Measurements from ENCODE around the gene TPH1. TPM values are rescaled to one million over a fixed set of nuclear protein-coding genes. Genes with fewer than 3 reads are reported as not detected.

Gene TPH1
- total RNA-seq, 1 donor from 2014 or later = 20.5 TPM

DNA sequence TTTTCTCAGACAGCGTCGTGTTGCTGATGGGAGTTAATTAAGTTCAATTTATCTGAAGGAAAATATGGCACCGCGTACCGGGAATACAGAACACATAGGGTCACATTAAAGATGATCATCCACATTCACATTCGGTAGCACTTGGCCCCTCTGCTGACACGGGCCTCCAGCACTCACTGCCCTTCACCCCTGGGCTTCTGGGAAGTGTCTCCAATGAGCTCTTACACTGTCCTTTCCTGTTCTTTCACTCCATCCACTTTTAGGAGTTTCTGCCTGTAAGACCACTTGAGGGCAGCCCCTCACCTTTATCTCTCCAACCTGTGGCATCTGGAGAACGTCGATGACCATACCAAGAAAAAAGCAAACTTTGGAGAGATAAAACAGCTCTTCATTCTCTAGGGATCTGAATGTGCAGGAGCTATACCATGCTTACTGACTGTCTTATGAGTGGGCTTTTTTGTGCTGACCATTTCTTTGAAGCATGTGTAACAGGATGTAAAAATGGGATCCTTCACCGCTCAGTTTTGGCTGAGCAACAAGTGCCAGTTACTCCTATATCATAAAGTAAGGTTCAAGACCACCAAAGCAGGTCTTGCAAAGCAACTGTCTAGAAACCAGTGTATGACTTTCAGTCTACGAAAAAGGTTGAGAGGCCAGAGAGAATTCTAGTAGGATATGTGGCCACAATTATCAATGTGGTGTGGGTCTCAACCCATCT, 32.1 kb downstream of the TPH1 start:
- Mint-ChIP-seq H3K4me1 (ENCODE audit: unreplicated experiment) (peaks cover 13% of the 10 kb centered on the region), H3K36me3 (no peaks in the 10 kb centered on the region), H3K27ac (peak overlapping the region; percentile 87), H3K9me3 (no peaks in the 10 kb centered on the region), H3K27me3 (peaks cover 36% of the 10 kb centered on the region), H3K4me3 (peak overlapping the region; percentile 98)
- TF ChIP-seq CTCF (conservative IDR thresholded peaks at IDR 0.05) = no peak
- no peak for DNase-seq (ENCODE audit: extremely low spot score, unreplicated experiment)

- peaks cover 36% of the 10 kb centered on the region for H3K27me3 Mint-ChIP-seq
- H3K4me1 Mint-ChIP-seq (ENCODE audit: unreplicated experiment) = peaks cover 13% of the 10 kb centered on the region
- H3K27ac Mint-ChIP-seq = peak within 1 kb of the TSS; percentile 87
- H3K9me3 Mint-ChIP-seq = no peaks in the 10 kb centered on the region
- peak; percentile 90 for DNase-seq (ENCODE audit: extremely low spot score, unreplicated experiment)
- H3K4me3 Mint-ChIP-seq = peak within 1 kb of the TSS; percentile 98
- peak; percentile 38 for TF ChIP-seq CTCF (conservative IDR thresholded peaks at IDR 0.05)
- no peaks in the 10 kb centered on the region for H3K36me3 Mint-ChIP-seq
Measured at GRCh38 chr11:18012906-18013781, 32.9 kb downstream of the TPH1 start, which contains the start of gene SERGEF. Gene SERGEF, minus strand, starts transcription at chr11:18013047. Its CDS starts 37 bp downstream, at chr11:18013010.

DNA sequence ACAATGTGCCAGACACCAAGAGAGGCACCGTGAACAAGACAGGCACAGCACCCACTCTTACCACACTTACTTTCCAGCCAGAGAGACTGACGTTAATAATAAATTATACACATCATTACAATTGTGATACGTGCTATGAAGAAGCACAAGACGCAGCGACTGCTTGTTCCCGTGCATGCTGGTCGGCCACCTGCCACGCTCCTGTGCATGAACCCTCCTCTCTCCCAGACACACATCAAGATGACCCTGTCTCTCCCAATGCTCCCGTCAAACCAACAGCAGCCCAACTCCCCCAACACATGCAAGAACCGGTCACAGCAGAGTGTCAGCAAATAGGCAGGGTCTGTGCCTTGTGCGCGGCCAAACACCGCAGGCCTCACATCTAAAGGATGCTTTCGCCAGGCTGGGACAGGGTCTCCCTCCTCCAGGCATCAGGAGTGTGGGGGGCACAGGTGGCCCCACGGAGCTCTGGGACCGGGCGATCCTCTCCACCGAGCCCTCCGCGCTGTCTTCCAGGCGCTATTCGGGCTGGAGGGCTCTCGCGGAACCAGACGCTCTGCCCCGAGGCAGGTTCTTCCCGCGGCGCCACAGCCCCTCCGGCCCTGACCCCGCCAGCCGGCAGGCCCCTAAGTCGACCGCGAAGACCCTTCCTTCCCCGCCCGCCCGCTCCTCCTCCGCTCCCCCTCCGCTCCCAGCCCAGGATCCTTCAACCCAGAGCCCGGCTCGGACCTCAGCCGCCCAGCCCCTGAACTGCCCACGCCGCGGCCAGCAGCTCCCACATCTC, 33.8 kb downstream of the TPH1 start:
- Mint-ChIP-seq H3K4me3 (peak overlapping the region; percentile 93), H3K27ac (peak overlapping the region; percentile 79), H3K27me3 (peaks cover 36% of the 10 kb centered on the region), H3K36me3 (no peaks in the 10 kb centered on the region), H3K9me3 (no peaks in the 10 kb centered on the region), H3K4me1 (ENCODE audit: unreplicated experiment) (peaks cover 13% of the 10 kb centered on the region)
- TF ChIP-seq CTCF (conservative IDR thresholded peaks at IDR 0.05) = no peak
- DNase-seq (ENCODE audit: extremely low spot score, unreplicated experiment) = no peak

DNA sequence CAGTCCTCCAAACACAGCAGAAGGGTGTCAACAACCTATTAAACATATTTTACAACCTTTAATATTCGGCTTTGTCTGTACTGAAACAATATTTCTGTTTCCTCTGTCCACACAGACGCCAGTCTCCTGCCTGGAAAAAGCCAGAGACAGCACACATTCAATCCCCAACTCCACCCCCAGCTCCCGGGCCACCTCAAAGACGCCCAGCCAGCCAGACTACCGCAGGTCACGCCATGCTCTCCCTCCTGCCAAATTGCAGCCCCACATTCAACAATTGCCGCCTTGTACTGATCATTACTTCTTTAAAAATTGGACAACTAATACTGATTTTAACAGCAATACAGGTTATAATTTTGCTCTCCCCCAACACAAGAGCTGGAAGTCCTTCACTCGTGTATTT, 34.4 kb downstream of the TPH1 start:
- Mint-ChIP-seq H3K4me1 (ENCODE audit: unreplicated experiment) (peaks cover 13% of the 10 kb centered on the region), H3K27me3 (peaks cover 31% of the 10 kb centered on the region), H3K27ac (peak overlapping the region; percentile 79), H3K4me3 (peak overlapping the region; percentile 93), H3K9me3 (no peaks in the 10 kb centered on the region), H3K36me3 (no peaks in the 10 kb centered on the region)
- DNase-seq (ENCODE audit: extremely low spot score, unreplicated experiment) = no peak
- TF ChIP-seq CTCF (conservative IDR thresholded peaks at IDR 0.05) = no peak

- TF ChIP-seq CTCF (conservative IDR thresholded peaks at IDR 0.05) = no peak
- H3K27me3 Mint-ChIP-seq = peaks cover 25% of the 10 kb centered on the region
Measured at GRCh38 chr11:18010977-18011586, 35.0 kb downstream of the TPH1 start.

More at GRCh38 chr11:18010977-18011586, 35.0 kb downstream of the TPH1 start:
- peak overlapping the region; percentile 93 for H3K4me3 Mint-ChIP-seq
- H3K9me3 Mint-ChIP-seq = no peaks in the 10 kb centered on the region
- H3K27ac Mint-ChIP-seq = peak overlapping the region; percentile 21
- no peaks in the 10 kb centered on the region for H3K36me3 Mint-ChIP-seq
- DNase-seq (ENCODE audit: extremely low spot score, unreplicated experiment) = no peak
- H3K4me1 Mint-ChIP-seq (ENCODE audit: unreplicated experiment) = peaks cover 13% of the 10 kb centered on the region

Measured in type B pancreatic cell (in vitro differentiated cells).